ENCODE data around the gene ICAM2.

- TF ChIP-seq, protein P1, sequence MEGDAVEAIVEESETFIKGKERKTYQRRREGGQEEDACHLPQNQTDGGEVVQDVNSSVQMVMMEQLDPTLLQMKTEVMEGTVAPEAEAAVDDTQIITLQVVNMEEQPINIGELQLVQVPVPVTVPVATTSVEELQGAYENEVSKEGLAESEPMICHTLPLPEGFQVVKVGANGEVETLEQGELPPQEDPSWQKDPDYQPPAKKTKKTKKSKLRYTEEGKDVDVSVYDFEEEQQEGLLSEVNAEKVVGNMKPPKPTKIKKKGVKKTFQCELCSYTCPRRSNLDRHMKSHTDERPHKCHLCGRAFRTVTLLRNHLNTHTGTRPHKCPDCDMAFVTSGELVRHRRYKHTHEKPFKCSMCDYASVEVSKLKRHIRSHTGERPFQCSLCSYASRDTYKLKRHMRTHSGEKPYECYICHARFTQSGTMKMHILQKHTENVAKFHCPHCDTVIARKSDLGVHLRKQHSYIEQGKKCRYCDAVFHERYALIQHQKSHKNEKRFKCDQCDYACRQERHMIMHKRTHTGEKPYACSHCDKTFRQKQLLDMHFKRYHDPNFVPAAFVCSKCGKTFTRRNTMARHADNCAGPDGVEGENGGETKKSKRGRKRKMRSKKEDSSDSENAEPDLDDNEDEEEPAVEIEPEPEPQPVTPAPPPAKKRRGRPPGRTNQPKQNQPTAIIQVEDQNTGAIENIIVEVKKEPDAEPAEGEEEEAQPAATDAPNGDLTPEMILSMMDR (IDR thresholded peaks at IDR 0.05): no peak
- no peak for TF ChIP-seq EZH2phosphoT487 (IDR thresholded peaks at IDR 0.05)
Measured at GRCh38 chr17:63967953-63968352, 52.5 kb downstream of the ICAM2 start.
